Brain microvascular endothelial cell (primary cell): ENCODE measurements around the gene HMCN2.

Experiments
- DNase-seq: peaks from one replicate; pipeline ENCODE4 v3.0.0-alpha.2; 2020
- H3K27ac ChIP-seq: fragments of 250-450 bp; sonication (Bioruptor Pico); 2 replicates; pipeline ENCODE4 v1.5.1; 2020; ENCODE audit warnings: mild to moderate bottlenecking, moderate library complexity
- H3K27me3 ChIP-seq: fragments of 250-450 bp; sonication (Bioruptor Pico); replicated peaks from 2 replicates; pipeline ENCODE4 v1.5.1; 2020; ENCODE audit warnings: mild to moderate bottlenecking
- H3K36me3 ChIP-seq: fragments of 250-450 bp; sonication (Bioruptor Pico); replicated peaks from 2 replicates; pipeline ENCODE4 v1.5.1; 2020; ENCODE audit warnings: mild to moderate bottlenecking
- H3K4me3 ChIP-seq: 2 replicates; pipeline ENCODE4 v1.5.1; 2011; ENCODE audit warnings: low read depth, mild to moderate bottlenecking, control low read depth, low read length, moderate library complexity
- CTCF ChIP-seq: IDR thresholded peaks from 2 replicates; pipeline ENCODE4 v1.5.1; 2011; ENCODE audit warnings: low read depth, mild to moderate bottlenecking, moderate library complexity, low read length, control low read depth, inconsistent platforms; ENCODE audit errors: missing control alignments
- in situ Hi-C: cut with HindIII; loops from 2 replicates; pipeline ENCODE4 v1.10.0; 2017; ENCODE audit warnings: low sequenced_read_pairs, low pct_ligation_motif_present

Gene HMCN2

DNA sequence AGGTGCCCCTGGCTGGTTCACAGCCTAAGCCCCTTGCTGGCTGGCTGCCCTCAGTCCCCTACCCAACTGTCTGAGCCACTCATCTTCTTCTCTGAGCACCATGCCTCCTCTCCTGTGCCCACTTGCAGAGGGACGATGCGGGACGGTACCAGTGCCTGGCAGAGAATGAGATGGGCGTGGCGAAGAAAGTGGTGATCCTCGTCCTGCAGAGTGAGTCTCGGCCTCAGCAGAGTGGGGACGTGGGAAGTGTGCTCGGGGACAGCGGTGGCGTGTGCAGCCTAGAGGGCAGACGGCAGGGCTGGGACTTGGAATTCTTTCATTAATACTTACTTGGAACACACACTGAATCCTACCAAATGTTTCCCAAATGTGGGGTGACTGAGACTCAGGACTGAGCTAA, 144.9 kb downstream of the HMCN2 start:
- TF ChIP-seq CTCF, result no peak
- Histone ChIP-seq H3K27me3 (no peaks in the 10 kb centered on the region), H3K36me3 (no peaks in the 10 kb centered on the region), H3K4me3 (no peak overlapping the region), H3K27ac (no peak overlapping the region)
- no peak for DNase-seq
- in situ Hi-C loops, result no loop called here

DNA sequence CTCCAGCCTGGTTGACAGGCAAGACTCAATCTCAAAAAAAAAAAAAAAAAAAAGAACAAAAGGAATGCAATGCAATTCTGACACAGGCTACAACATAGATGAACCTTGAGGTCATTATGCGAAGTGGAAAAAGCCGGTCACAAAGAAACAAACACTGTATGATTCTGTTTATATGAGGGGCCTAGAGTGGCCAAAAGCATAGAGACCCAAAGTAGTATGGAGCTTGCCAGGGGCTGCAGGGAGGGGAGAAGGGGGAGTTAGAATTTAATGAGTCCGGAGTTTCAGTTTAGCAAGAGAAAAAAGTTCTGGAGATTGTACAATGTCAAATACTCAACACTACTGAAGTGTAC, 146.0 kb downstream of the HMCN2 start:
- Histone ChIP-seq H3K27ac (no peak overlapping the region), H3K4me3 (no peak overlapping the region), H3K27me3 (no peaks in the 10 kb centered on the region), H3K36me3 (no peaks in the 10 kb centered on the region)
- TF ChIP-seq CTCF, result no peak
- DNase-seq, result no peak
- in situ Hi-C loops, result no loop called here

GRCh38 chr9:130414081-130414731, 148.6 kb downstream of the HMCN2 start:
- H3K4me3 ChIP-seq, result no peak overlapping the region
- H3K27me3 ChIP-seq, result no peaks in the 10 kb centered on the region
- H3K36me3 ChIP-seq, result no peaks in the 10 kb centered on the region
- DNase-seq, result no peak
- H3K27ac ChIP-seq, result no peak overlapping the region
- in situ Hi-C loops, result no loop called here
- no peak for TF ChIP-seq CTCF

DNA sequence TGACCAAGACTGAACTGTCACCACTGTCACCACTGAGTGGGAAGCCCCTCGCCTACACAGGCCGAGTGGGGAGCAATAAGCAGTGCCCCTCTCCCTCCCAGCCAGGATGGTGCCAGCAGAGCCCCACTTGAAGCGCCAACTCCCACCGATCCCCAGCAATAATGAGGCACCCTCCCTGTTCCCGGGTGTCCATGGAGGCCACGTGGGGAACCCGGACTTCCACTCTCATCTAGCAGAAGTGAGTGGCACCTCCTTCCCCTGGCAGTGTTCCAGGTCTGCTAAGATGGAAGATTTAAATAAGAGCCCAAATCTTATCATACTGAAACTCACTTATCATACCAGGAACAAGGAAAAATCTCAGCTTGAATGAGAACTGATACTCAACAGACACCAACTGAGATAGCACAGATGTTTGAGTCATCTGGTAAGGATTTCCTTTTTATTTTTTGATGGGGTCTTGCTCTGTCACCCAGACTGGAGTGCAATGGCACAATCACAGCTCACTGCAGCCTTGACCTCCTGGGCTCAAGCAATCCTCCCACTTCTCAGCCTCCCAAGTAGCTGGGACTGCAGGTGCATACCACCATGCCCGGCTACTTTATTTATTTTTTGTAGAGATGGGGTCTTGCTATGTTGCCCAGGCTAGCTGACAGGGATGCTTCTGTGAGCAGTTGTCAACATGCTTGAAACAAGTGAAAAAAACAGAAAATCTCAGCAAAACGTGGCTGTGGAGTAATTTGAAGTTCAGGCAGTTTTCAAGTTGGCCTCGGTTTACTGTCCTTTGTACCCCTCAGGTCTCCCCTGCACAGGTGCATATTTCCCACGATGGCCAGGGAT, 149.6 kb downstream of the HMCN2 start:
- H3K36me3 ChIP-seq, result no peaks in the 10 kb centered on the region
- no peak overlapping the region for H3K27ac ChIP-seq
- no peak for DNase-seq
- H3K4me3 ChIP-seq, result no peak overlapping the region
- no peak for TF ChIP-seq CTCF
- in situ Hi-C loops, result no loop called here
- H3K27me3 ChIP-seq, result no peaks in the 10 kb centered on the region

DNA sequence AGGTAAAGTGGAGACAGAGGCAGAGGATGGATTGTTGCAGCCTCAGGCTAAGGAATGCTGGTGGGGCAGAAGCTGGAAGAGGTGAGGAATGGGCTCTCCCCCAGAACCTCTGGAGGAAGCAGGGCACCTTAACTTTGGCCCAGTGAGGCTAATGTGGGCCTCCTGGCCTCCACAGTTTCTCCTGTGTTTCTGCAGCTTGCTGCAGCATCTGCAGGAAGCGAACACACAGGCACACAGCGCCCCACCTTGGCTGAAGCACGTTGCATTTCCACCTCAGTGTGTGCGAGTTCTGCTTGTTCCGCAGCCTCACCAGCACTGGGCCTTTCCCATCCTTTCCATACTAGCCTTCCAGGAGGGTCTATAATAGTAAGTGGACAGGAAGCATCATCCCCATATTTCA, 152.0 kb downstream of the HMCN2 start:
- H3K27ac ChIP-seq, result no peak overlapping the region
- in situ Hi-C loops, result no loop called here

More for the DNA sequence above, 152.0 kb downstream of the HMCN2 start:
- no peak for DNase-seq
- Histone ChIP-seq H3K27me3 (no peaks in the 10 kb centered on the region), H3K36me3 (no peaks in the 10 kb centered on the region), H3K4me3 (no peak overlapping the region)
- TF ChIP-seq CTCF, result peak; percentile 28
